Subcutaneous adipose tissue (tissue), 4 donors: ENCODE measurements around the gene ILRUN. TPM values are rescaled to one million over a fixed set of nuclear protein-coding genes. Genes with fewer than 3 reads are reported as not detected.

Experiments used
- CTCF ChIP-seq: fragments of 450-650 bp; IDR thresholded peaks from one replicate; pipeline ENCODE4 v1.5.1; 2016; ENCODE audit warnings: low read depth, mild to moderate bottlenecking, control low read depth, antibody characterized with exemption, moderate library complexity
- total RNA-seq, 4 donors: library from RNA; depleted of rRNA; stranded (reverse); fragments of >200 nt; gene quantifications; one replicate each; pipeline ENCODE4 v1.1.0, GENCODE V29; 2016

ILRUN gene
- total RNA-seq, 4 donors from 2014 or later = 78.6 to 135 (median 88.9) TPM

- no peak for TF ChIP-seq CTCF
Measured at GRCh38 chr6:34665019-34665418, 31.5 kb downstream of the ILRUN start.

GRCh38 chr6:34664256-34664971 lies 32.2 kb downstream of the ILRUN start:
- no peak for TF ChIP-seq CTCF

- TF ChIP-seq CTCF = no peak
Measured at GRCh38 chr6:34663831-34664255, 32.7 kb downstream of the ILRUN start.

- TF ChIP-seq CTCF = no peak
Measured at GRCh38 chr6:34663371-34663770, 33.2 kb downstream of the ILRUN start.

- TF ChIP-seq CTCF = no peak
Measured at GRCh38 chr6:34661357-34661756, 35.2 kb downstream of the ILRUN start.

GRCh38 chr6:34658605-34659265 lies 37.8 kb downstream of the ILRUN start:
- TF ChIP-seq CTCF = no peak

- no peak for TF ChIP-seq CTCF
Measured at GRCh38 chr6:34657307-34657978, 39.1 kb downstream of the ILRUN start.
